HG03039 (cell line): ENCODE results near the gene DHODH.
"Not testable (repeated sequence)": the region's sequence is repeated elsewhere in the genome, so short reads cannot be mapped to it uniquely, and the experiment has no call there.

Experiments used
- ATAC-seq: cut with Tn5 transposase; IDR thresholded peaks from one replicate; pipeline ENCODE4 v1.9.1; 2021; ENCODE audit warnings: mild to moderate bottlenecking, moderate library complexity; ENCODE audit not compliant: unreplicated experiment

DHODH gene

GRCh38 chr16:72008424-72009216 is at the start of gene DHODH:
TSS of gene DHODH (plus strand) at chr16:72008744. CDS start at chr16:72008765, 21 bp downstream.
- ATAC-seq = peak; percentile 98

- no peak for ATAC-seq
These were observed 47.2 kb upstream of the DHODH start for GRCh38 chr16:71961066-71962039.

- no peak for ATAC-seq
These were observed 45.2 kb upstream of the DHODH start for GRCh38 chr16:71963125-71963875.

GRCh38 chr16:71965223-71965622 is 43.3 kb upstream of the DHODH start:
- ATAC-seq = no peak

- no peak for ATAC-seq
These were observed 41.6 kb upstream of the DHODH start for GRCh38 chr16:71966932-71967331.

- ATAC-seq = no peak
These were observed 39.2 kb upstream of the DHODH start for GRCh38 chr16:71969353-71969752.

- no peak for ATAC-seq
These were observed 37.0 kb upstream of the DHODH start for GRCh38 chr16:71971571-71971970.

GRCh38 chr16:71972356-71972755 is 36.2 kb upstream of the DHODH start:
- ATAC-seq = no peak

GRCh38 chr16:71973001-71973400 is 35.5 kb upstream of the DHODH start:
- no peak for ATAC-seq

- no peak for ATAC-seq
These were observed 34.3 kb upstream of the DHODH start for GRCh38 chr16:71974068-71974818.

GRCh38 chr16:71985262-71985974 is 23.1 kb upstream of the DHODH start:
- ATAC-seq = no peak

- ATAC-seq = no peak
These were observed 22.4 kb upstream of the DHODH start for GRCh38 chr16:71986131-71986530.

GRCh38 chr16:71995038-71995437 is 13.5 kb upstream of the DHODH start:
- no peak for ATAC-seq

GRCh38 chr16:71997578-71997977 is 11.0 kb upstream of the DHODH start:
- not testable (repeated sequence) for ATAC-seq

GRCh38 chr16:72001180-72001874 is 7.2 kb upstream of the DHODH start:
- no peak for ATAC-seq

GRCh38 chr16:72002619-72003018 is 5.9 kb upstream of the DHODH start:
- ATAC-seq = no peak

- not testable (repeated sequence) for ATAC-seq
These were observed 500 bp upstream of the DHODH start for GRCh38 chr16:72008065-72008423.

- no peak for ATAC-seq
These were observed 1.2 kb downstream of the DHODH start for GRCh38 chr16:72009779-72010178.

GRCh38 chr16:72012607-72013006 is 4.1 kb downstream of the DHODH start:
- ATAC-seq = no peak
